MM.1S (cell line): Measurements from ENCODE around the gene CBL.

Experiments used
- CTCF ChIP-seq: fragments of 300-600 bp; sonication (generic); IDR thresholded peaks from 2 replicates; pipeline ENCODE4 v1.5.1; 2016; ENCODE audit warnings: antibody characterized with exemption, low read length, mixed read lengths
- EZH2 ChIP-seq: fragments of 300-600 bp; sonication (generic); optimal IDR thresholded peaks from 2 replicates; pipeline ENCODE3; 2017; ENCODE audit warnings: low read depth, mild to moderate bottlenecking, antibody characterized with exemption, low read length, mixed read lengths
- EZH2phosphoT487 ChIP-seq: fragments of 300-600 bp; sonication (generic); IDR thresholded peaks from 2 replicates; pipeline ENCODE4 v1.6.1; 2018; ENCODE audit warnings: antibody characterized with exemption, low read length

GRCh38 chr11:119189393-119189792 is 16.7 kb upstream of the CBL start:
- TF ChIP-seq CTCF (no peak), EZH2phosphoT487 (no peak), EZH2 (no peak)
